Mesenchymal stem cell (in vitro differentiated cells and primary cell): ENCODE measurements around the gene MFAP2.

Experiments
- DNase-seq: peaks from one replicate; pipeline ENCODE4 v3.0.0-alpha.2; 2013
- H2AFZ ChIP-seq: one replicate; pipeline ENCODE4 v1.6.1; 2013; ENCODE audit warnings: low read depth, mild to moderate bottlenecking, control low read depth, inconsistent platforms, low read length, moderate library complexity
- H2AK5ac ChIP-seq: 2 replicates; pipeline ENCODE4 v1.6.1; 2013; ENCODE audit warnings: low read length, moderate library complexity, mild to moderate bottlenecking, inconsistent platforms; ENCODE audit not compliant: severe bottlenecking
- H2BK120ac ChIP-seq: one replicate; pipeline ENCODE4 v1.6.1; 2013; ENCODE audit warnings: low read depth, mild to moderate bottlenecking, inconsistent platforms, low read length, moderate library complexity
- H2BK12ac ChIP-seq, 2 experiments: one replicate each; pipeline ENCODE4 v1.6.1; 2013; ENCODE audit warnings: inconsistent platforms in 2 of 2, low read length in 2 of 2, mild to moderate bottlenecking in 2 of 2, moderate library complexity in 2 of 2, control low read depth in 1 of 2
- H2BK15ac ChIP-seq: one replicate; pipeline ENCODE4 v1.6.1; 2013; ENCODE audit warnings: mild to moderate bottlenecking, low read depth, inconsistent platforms; ENCODE audit not compliant: poor library complexity, severe bottlenecking
- H2BK5ac ChIP-seq: 2 replicates; pipeline ENCODE4 v1.6.1; 2013; ENCODE audit warnings: low read depth, mild to moderate bottlenecking, low read length, control low read depth, inconsistent platforms; ENCODE audit not compliant: poor library complexity, severe bottlenecking
- H3K14ac ChIP-seq, 2 experiments: one replicate each; pipeline ENCODE4 v1.6.1; 2013; ENCODE audit warnings: inconsistent platforms in 2 of 2, low read length in 2 of 2, control low read depth in 1 of 2, mild to moderate bottlenecking in 1 of 2, moderate library complexity in 1 of 2
- H3K18ac ChIP-seq, 2 experiments: one replicate each; pipeline ENCODE4 v1.6.1; 2013; ENCODE audit warnings: inconsistent platforms in 2 of 2, low read length in 2 of 2, control low read depth in 1 of 2, low read depth in 1 of 2, mild to moderate bottlenecking in 1 of 2
- H3K23ac ChIP-seq, 2 experiments: one replicate each; pipeline ENCODE4 v1.6.1; 2013; ENCODE audit warnings: inconsistent platforms in 2 of 2, low read length in 2 of 2, mild to moderate bottlenecking in 2 of 2, moderate library complexity in 2 of 2, control low read depth in 1 of 2
- H3K27ac ChIP-seq: 2 replicates; pipeline ENCODE4 v1.5.1; 2013; ENCODE audit warnings: mild to moderate bottlenecking, moderate library complexity, low read length, control low read depth, inconsistent platforms; ENCODE audit not compliant: poor library complexity, severe bottlenecking
- H3K27me3 ChIP-seq, 2 experiments: 2 replicates each; pipeline versions ENCODE4 v1.6.1 to v1.7.0; 2013; ENCODE audit warnings: low read length in 2 of 2, mild to moderate bottlenecking in 2 of 2, moderate library complexity in 2 of 2, control low read depth in 1 of 2, inconsistent platforms in 1 of 2; ENCODE audit not compliant: control insufficient read depth in 1 of 2, insufficient read depth in 1 of 2
- H3K36me3 ChIP-seq, 2 experiments: 2 replicates each; pipeline versions ENCODE4 v1.6.1 to v1.7.0; 2013; ENCODE audit warnings: low read length in 2 of 2, control low read depth in 1 of 2, inconsistent platforms in 1 of 2, low read depth in 1 of 2, mild to moderate bottlenecking in 1 of 2; ENCODE audit not compliant: insufficient read depth in 2 of 2, control insufficient read depth in 1 of 2
- H3K4ac ChIP-seq, 2 experiments: one replicate each; pipeline ENCODE4 v1.6.1; 2013; ENCODE audit warnings: inconsistent platforms in 2 of 2, low read length in 2 of 2, mild to moderate bottlenecking in 2 of 2, moderate library complexity in 2 of 2, control low read depth in 1 of 2, low read depth in 1 of 2
- H3K4me1 ChIP-seq: 2 replicates; pipeline ENCODE4 v1.6.1; 2013; ENCODE audit warnings: low read depth, low read length, control low read depth; ENCODE audit not compliant: control insufficient read depth, insufficient read depth
- H3K4me2 ChIP-seq: 2 replicates; pipeline ENCODE4 v1.6.1; 2013; ENCODE audit warnings: low read length, mild to moderate bottlenecking, inconsistent platforms; ENCODE audit not compliant: poor library complexity, severe bottlenecking
- H3K4me3 ChIP-seq, 2 experiments: 2 replicates each; pipeline versions ENCODE4 v1.5.1 to v1.7.0; 2013; ENCODE audit warnings: low read length in 2 of 2, mild to moderate bottlenecking in 2 of 2, control low read depth in 1 of 2, low read depth in 1 of 2; ENCODE audit not compliant: insufficient read depth in 1 of 2
- H3K79me1 ChIP-seq: replicated peaks from 2 replicates; pipeline ENCODE4 v1.6.1; 2013; ENCODE audit warnings: mild to moderate bottlenecking, control low read depth, low read length, inconsistent platforms; ENCODE audit not compliant: poor library complexity, severe bottlenecking
- H3K9ac ChIP-seq: 2 replicates; pipeline ENCODE4 v1.7.0; 2013; ENCODE audit warnings: mild to moderate bottlenecking, low read length, moderate library complexity
- H3K9me3 ChIP-seq: 2 replicates; pipeline ENCODE4 v1.7.0; 2013; ENCODE audit warnings: mild to moderate bottlenecking, low read length; ENCODE audit not compliant: control insufficient read depth
- H4K8ac ChIP-seq: one replicate; pipeline ENCODE4 v1.6.1; 2013; ENCODE audit warnings: inconsistent platforms, mild to moderate bottlenecking, low read length, moderate library complexity
- H4K91ac ChIP-seq: one replicate; pipeline ENCODE4 v1.6.1; 2013; ENCODE audit warnings: mild to moderate bottlenecking, low read length, inconsistent platforms
- WGBS: methylation state at CpG from one replicate; pipeline ENCODE4 v1.1.7; 2013; ENCODE audit warnings: mixed read lengths; 5-methylcytosine and 5-hydroxymethylcytosine counted together

The MFAP2 gene

DNA sequence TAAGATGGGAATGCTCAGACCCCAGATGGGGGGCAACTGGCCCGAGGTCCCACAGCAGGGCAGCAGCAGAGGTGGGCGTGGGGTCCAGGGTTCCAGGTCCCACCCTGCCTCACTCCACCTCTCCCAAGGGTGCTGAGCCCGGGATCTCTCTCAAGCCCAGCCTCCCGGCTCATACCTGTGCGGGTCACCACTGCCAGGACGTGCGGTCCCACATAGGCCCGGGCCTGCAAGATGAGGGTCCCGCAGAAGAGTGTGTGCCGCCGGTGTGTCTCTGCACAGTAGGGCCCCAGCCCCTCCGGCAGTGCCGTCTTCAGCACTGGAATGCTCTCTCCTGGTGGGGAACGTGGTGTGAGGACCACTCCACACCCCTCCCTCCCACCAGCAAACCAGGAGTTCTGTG is 16.4 kb upstream of the MFAP2 start:
- Histone ChIP-seq H2AFZ (no peak overlapping the region), H3K79me1 (peaks cover 46% of the 10 kb centered on the region), H3K18ac (no peak overlapping the region), H4K8ac (no peak overlapping the region), H3K9me3 (no peaks in the 10 kb centered on the region), H3K4ac (no peak overlapping the region), H3K23ac (no peak overlapping the region), H2AK5ac (no peak overlapping the region), H3K27ac (no peak overlapping the region), H4K91ac (no peak overlapping the region), H3K36me3 (peaks cover 33 to 97% of the 10 kb centered on the region in 2 experiments), H3K9ac (no peak overlapping the region), H2BK12ac (no peak overlapping the region), H3K4me1 (peaks cover 1% of the 10 kb centered on the region), H3K14ac (no peak overlapping the region), H3K4me3 (no peak overlapping the region), H3K27me3 (no peaks in the 10 kb centered on the region), H2BK15ac (no peak overlapping the region), H2BK120ac (no peak overlapping the region), H2BK5ac (no peak overlapping the region), H3K4me2 (no peak overlapping the region)
- no peak for DNase-seq
- 97% methylated on average over 14 of the region's 14 CpGs for WGBS

DNA sequence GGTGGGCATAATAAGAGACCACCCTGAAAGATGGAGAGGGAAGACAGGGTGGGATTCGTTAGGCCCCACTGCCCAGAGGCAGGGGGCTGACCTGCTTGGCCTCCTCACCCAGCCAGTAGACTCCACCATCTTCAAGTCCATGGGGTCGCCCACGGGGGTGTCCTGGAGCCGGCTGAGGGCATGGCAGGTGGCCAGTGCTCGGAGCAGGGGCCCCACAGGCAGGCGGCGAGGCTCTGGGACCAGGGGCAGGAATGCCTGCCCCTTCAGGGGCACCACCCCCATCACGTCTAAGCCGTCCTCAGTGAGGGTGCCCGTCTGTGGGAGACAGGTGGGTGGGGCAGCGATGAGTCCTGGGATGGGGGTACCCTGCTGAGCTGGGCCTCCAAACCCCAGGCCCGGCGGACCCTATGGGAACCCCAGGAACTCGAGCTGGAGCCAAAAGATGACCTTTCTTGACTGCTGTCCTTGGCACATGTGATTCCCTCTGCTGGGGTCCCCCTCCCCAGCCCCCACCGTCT is 13.2 kb upstream of the MFAP2 start:
- H3K36me3 ChIP-seq = peaks cover 20 to 94% of the 10 kb centered on the region in 2 experiments
- no peak overlapping the region for H2BK5ac ChIP-seq
- no peak overlapping the region for H2AFZ ChIP-seq
- H3K27ac ChIP-seq = no peak overlapping the region
- H3K4me1 ChIP-seq = no peaks in the 10 kb centered on the region
- no peak overlapping the region for H2BK120ac ChIP-seq
- no peak overlapping the region for H2BK12ac ChIP-seq
- H4K91ac ChIP-seq = no peak overlapping the region
- no peaks in the 10 kb centered on the region for H3K9me3 ChIP-seq
- H3K79me1 ChIP-seq = peaks cover 38% of the 10 kb centered on the region
- DNase-seq = no peak
- WGBS = 94% methylated on average over 13 of the region's 15 CpGs
- no peak overlapping the region for H3K14ac ChIP-seq
- H3K23ac ChIP-seq = no peak overlapping the region
- H3K4me2 ChIP-seq = no peak overlapping the region
- no peak overlapping the region for H2BK15ac ChIP-seq
- no peaks in the 10 kb centered on the region for H3K27me3 ChIP-seq
- peak overlapping the region; percentile 16 for H4K8ac ChIP-seq
- H3K9ac ChIP-seq = no peak overlapping the region
- no peak overlapping the region for H3K4me3 ChIP-seq
- no peak overlapping the region for H3K18ac ChIP-seq
- no peak overlapping the region for H3K4ac ChIP-seq
- H2AK5ac ChIP-seq = no peak overlapping the region

DNA sequence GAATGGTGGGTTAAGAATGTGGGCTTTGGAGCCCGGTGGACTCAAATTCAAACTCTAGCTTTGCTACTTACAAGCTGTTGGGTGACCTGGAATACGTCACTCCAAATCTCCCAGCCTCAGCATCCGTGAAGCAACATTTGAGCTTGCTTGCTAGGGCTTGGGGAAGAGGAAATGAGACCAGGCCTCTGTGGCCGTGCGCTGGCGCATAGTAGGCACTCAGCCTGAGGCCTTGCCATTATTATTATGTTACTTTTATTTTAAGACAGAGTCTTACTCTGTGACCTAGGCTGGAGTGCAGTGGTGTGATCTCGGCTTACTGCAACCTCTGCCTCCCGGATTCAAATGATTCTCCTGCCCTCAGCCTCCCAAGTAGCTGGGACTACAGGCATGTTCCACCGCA is 12.3 kb upstream of the MFAP2 start:
- Histone ChIP-seq H3K27me3 (no peaks in the 10 kb centered on the region), H3K79me1 (peaks cover 34% of the 10 kb centered on the region), H3K36me3 (peaks cover 15 to 93% of the 10 kb centered on the region in 2 experiments), H2BK15ac (no peak overlapping the region), H4K8ac (no peak overlapping the region), H3K9ac (no peak overlapping the region), H4K91ac (no peak overlapping the region), H3K27ac (no peak overlapping the region), H3K9me3 (no peaks in the 10 kb centered on the region), H3K4me2 (no peak overlapping the region), H3K4ac (no peak overlapping the region), H3K14ac (no peak overlapping the region), H2BK12ac (no peak overlapping the region), H2AFZ (no peak overlapping the region), H3K4me1 (no peaks in the 10 kb centered on the region), H2BK120ac (no peak overlapping the region), H2BK5ac (no peak overlapping the region), H3K4me3 (no peak overlapping the region), H2AK5ac (no peak overlapping the region), H3K23ac (no peak overlapping the region), H3K18ac (no peak overlapping the region)
- WGBS = 83% methylated on average over 9 of the region's 9 CpGs
- no peak for DNase-seq

DNA sequence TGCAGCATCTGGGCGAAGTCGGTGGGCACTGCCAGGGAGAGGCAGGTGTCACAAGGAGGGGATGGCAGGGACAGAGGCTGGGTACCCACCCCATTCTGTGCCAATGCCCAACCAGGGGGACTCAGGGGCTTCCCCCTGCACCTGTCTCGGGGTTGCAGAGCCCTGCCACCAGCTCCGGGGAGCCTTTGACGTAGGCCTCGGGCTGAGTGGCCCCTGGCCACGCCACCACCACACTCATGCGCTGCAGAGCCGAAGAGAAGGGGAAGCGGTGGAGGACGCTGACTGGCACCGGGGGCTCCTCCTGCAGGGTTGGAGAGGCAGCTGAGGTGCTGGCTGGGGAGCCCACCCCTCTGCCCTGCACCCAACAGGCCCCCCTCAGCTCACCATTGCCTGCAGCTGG is 11.7 kb upstream of the MFAP2 start:
- Histone ChIP-seq H2AK5ac (no peak overlapping the region), H2BK5ac (no peak overlapping the region), H3K4ac (no peak overlapping the region), H3K4me2 (no peak overlapping the region), H4K8ac (no peak overlapping the region), H3K23ac (no peak overlapping the region), H3K9me3 (no peaks in the 10 kb centered on the region), H3K4me3 (no peak overlapping the region), H4K91ac (no peak overlapping the region), H3K4me1 (no peaks in the 10 kb centered on the region), H2AFZ (no peak overlapping the region), H3K79me1 (peaks cover 34% of the 10 kb centered on the region), H2BK12ac (no peak overlapping the region), H3K9ac (no peak overlapping the region), H3K14ac (no peak overlapping the region), H3K18ac (no peak overlapping the region), H3K27ac (no peak overlapping the region), H3K36me3 (peaks cover 19 to 94% of the 10 kb centered on the region in 2 experiments), H2BK15ac (no peak overlapping the region), H3K27me3 (no peaks in the 10 kb centered on the region), H2BK120ac (no peak overlapping the region)
- DNase-seq = no peak
- WGBS = 95% methylated on average over 12 of the region's 12 CpGs
